Measurements from ENCODE around the gene RAB27A.
A peak's percentile ranks its signal among the peaks of the same experiment; 100 is the strongest.

- TF ChIP-seq, protein P1, sequence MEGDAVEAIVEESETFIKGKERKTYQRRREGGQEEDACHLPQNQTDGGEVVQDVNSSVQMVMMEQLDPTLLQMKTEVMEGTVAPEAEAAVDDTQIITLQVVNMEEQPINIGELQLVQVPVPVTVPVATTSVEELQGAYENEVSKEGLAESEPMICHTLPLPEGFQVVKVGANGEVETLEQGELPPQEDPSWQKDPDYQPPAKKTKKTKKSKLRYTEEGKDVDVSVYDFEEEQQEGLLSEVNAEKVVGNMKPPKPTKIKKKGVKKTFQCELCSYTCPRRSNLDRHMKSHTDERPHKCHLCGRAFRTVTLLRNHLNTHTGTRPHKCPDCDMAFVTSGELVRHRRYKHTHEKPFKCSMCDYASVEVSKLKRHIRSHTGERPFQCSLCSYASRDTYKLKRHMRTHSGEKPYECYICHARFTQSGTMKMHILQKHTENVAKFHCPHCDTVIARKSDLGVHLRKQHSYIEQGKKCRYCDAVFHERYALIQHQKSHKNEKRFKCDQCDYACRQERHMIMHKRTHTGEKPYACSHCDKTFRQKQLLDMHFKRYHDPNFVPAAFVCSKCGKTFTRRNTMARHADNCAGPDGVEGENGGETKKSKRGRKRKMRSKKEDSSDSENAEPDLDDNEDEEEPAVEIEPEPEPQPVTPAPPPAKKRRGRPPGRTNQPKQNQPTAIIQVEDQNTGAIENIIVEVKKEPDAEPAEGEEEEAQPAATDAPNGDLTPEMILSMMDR (IDR thresholded peaks at IDR 0.05), result no peak
- TF ChIP-seq POLR2A (IDR thresholded peaks at IDR 0.05) (no peak), EP300 (IDR thresholded peaks at IDR 0.05) (no peak), POLR2AphosphoS5 (IDR thresholded peaks at IDR 0.05) (peak; percentile 14)
Measured at GRCh38 chr15:55282284-55282833, 7.3 kb downstream of the RAB27A start.

Measured in gastroesophageal sphincter (tissue), 3 donors.